ENCODE results near the gene RAB40B. TPM values are rescaled to one million over a fixed set of nuclear protein-coding genes. Genes with fewer than 3 reads are reported as not detected.

Gene RAB40B
- total and polyA plus RNA-seq, 2 of the 13 experiments (the other 11 are each of a cell fraction or from before 2014, with no cell fraction given), result 6.2 to 6.5 TPM

GRCh38 chr17:82693168-82693867, 5.2 kb downstream of the RAB40B start (continued):
- TF ChIP-seq AKNA (CRISPR knock-in tag; IDR thresholded peaks at IDR 0.05; ENCODE audit: borderline replicate concordance) (no peak), GZF1 (CRISPR knock-in tag; IDR thresholded peaks at IDR 0.05) (no peak), TCF7L2 (IDR thresholded peaks at IDR 0.05; ENCODE audit: low read depth, low read length) (no peak)

- no peak overlapping the region for H3K27ac ChIP-seq (ENCODE audit: extremely low read length, insufficient read depth, low read length)
- WGBS (ENCODE audit: low lambda C conversion rate), result 85% methylated on average over 15 of the region's 16 CpGs
- FAIRE-seq (no peak), DNase-seq (ENCODE audit: low spot score) (no peak), ATAC-seq (no peak)
- ChIA-PET CTCF (ENCODE audit: low intra/inter-chr PET ratio, low total read pairs) (no interaction called here), POLR2A (no interaction called here)
- H3K4me1 ChIP-seq (ENCODE audit: insufficient read depth, low read length), result peaks cover 16% of the 10 kb centered on the region
- H3K36me3 ChIP-seq (replicated peaks in 1 of 2; ENCODE audit: control insufficient read depth in 1 of 2, insufficient read depth in 2 of 2, low read length in 2 of 2), result no peaks in the 10 kb centered on the region
- no peak overlapping the region for H3K4me2 ChIP-seq (ENCODE audit: low read depth, low read length)
- H4K20me1 ChIP-seq (ENCODE audit: insufficient read depth, low read length), result no peaks in the 10 kb centered on the region
- no TSS peak for BruUV-seq (replicated peaks)
- H3K4me3 ChIP-seq (replicated peaks in 1 of 3; ENCODE audit: insufficient read depth in 1 of 3, low read depth in 2 of 3, low read length in 3 of 3), result no peak overlapping the region
- H3K79me2 ChIP-seq (ENCODE audit: insufficient read depth, low read length), result no peaks in the 10 kb centered on the region
- intact Hi-C loops (cut with micrococcal nuclease; ENCODE audit: unreplicated experiment) (no loop called here), in situ Hi-C loops (cut with HindIII; ENCODE audit: extremely low pct_ligation_motif_present, low pct_unique_long_range_greater_than_20kb) (no loop called here)
- H2AFZ ChIP-seq (ENCODE audit: low read length), result no peak overlapping the region
- peaks cover 0 to under 1% of the 10 kb centered on the region in 2 experiments; a peak in 1 of 5 replicates for H3K27me3 ChIP-seq (ENCODE audit: control insufficient read depth in 1 of 2, insufficient read depth in 2 of 2, low read length in 2 of 2)
- no peak overlapping the region for H3K9ac ChIP-seq (ENCODE audit: insufficient read depth, low read depth, low read length)
- H3K9me3 ChIP-seq (ENCODE audit: low read length), result peaks cover 15% of the 10 kb centered on the region
- TF ChIP-seq RXRA (CRISPR knock-in tag; IDR thresholded peaks at IDR 0.05), result no peak
- TF ChIP-seq ADNP (CRISPR knock-in tag; IDR thresholded peaks at IDR 0.05), result no peak
- no peak for TF ChIP-seq GABPB1 (CRISPR knock-in tag; IDR thresholded peaks at IDR 0.05)
- no peak for TF ChIP-seq DNMT3B (CRISPR knock-in tag; conservative IDR thresholded peaks at IDR 0.05)
- no peak for TF ChIP-seq DBP (CRISPR knock-in tag; IDR thresholded peaks at IDR 0.05; ENCODE audit: not compliant biosample characterization)
- TF ChIP-seq CBX5 (CRISPR knock-in tag; IDR thresholded peaks at IDR 0.05; ENCODE audit: borderline replicate concordance), result no peak
- no peak for TF ChIP-seq LRRFIP1 (CRISPR knock-in tag; conservative IDR thresholded peaks at IDR 0.05)
- TF ChIP-seq RORA (CRISPR knock-in tag; IDR thresholded peaks at IDR 0.05), result no peak
- no peak for TF ChIP-seq BATF2 (CRISPR knock-in tag; IDR thresholded peaks at IDR 0.05)
- no peak for TF ChIP-seq HNRNPL (IDR thresholded peaks at IDR 0.05; ENCODE audit: low read depth, low read length)
- no peak for TF ChIP-seq ZNF292 (CRISPR knock-in tag; IDR thresholded peaks at IDR 0.05; ENCODE audit: borderline replicate concordance, low read depth)
Observed at GRCh38 chr17:82692268-82692667, 6.2 kb downstream of the RAB40B start.
